GM21825 (cell line): ENCODE results near the gene EFCAB8.

Source experiments
- ATAC-seq: cut with Tn5 transposase; IDR thresholded peaks from one replicate; pipeline ENCODE4 v1.9.1; 2021; ENCODE audit warnings: mild to moderate bottlenecking, moderate library complexity; ENCODE audit not compliant: unreplicated experiment

EFCAB8 gene

DNA sequence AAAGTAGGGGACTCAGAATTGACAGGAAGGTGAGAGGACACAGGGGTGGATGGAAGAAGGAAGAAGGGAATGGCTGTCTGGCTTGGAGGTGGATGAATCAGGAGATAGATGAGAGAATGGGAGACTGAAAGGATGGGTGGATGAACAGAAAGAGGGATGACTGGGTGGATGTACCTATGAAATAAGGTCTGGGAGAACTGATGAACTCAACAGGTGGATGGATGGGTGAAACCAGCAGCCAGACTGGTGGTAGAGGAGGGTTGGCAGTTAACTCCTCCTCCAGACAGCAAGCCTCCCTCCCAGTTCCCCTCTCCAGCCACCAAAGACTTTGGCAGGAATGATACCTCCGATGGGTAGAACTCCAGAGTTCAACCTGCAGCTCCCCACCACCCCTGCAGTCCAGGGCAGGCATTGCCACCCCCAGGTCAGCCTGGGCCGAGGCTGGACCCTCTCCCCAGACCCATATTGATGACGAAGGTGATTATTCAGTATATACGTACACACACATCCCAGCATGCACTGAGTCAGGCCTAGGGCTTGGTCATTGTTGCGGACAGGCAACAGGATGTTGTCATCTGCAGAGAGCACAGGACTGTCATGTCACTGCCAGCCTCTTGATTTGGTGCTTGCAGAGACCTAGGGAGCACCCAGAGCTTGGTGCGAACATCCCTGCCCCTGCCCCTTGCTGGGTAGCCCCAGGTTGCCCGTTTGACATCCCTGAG, 143.5 kb downstream of the EFCAB8 start:
- no peak for ATAC-seq

DNA sequence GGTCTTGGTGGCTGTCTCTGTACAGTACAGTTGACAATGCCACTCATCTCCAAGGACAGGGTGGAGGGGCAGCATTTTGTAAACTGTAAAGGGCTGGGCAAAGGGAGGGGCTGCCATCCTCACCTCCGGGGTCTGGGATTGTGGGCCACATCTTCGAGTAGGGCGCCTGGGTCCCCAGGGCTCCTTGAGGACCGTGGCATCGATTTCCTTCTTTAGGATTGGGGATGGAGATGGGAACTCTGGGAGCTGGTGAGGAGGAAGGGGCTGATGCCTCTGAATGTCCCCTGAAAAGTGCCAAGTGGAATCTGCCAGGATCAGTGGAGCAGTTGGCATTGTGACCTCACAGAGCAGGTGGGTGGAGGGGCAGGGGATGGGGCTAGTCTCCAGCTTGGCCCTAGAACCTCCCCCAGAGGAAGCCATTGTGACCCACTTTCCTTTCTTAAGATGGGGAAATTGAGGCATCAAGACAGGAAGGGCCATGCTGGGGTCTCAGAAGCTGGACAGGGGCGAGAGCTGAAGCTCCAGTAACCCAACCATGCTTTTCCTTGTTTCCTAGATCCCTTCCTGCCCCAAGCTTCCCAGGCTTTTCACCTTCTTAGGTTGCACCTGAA, 145.5 kb downstream of the EFCAB8 start, which contains the start of gene SUN5:
Gene SUN5, minus strand, starts transcription at position 293 of the 611 bp plus-strand sequence. Its CDS starts 93 bp downstream, at position 200.
- no peak for ATAC-seq

DNA sequence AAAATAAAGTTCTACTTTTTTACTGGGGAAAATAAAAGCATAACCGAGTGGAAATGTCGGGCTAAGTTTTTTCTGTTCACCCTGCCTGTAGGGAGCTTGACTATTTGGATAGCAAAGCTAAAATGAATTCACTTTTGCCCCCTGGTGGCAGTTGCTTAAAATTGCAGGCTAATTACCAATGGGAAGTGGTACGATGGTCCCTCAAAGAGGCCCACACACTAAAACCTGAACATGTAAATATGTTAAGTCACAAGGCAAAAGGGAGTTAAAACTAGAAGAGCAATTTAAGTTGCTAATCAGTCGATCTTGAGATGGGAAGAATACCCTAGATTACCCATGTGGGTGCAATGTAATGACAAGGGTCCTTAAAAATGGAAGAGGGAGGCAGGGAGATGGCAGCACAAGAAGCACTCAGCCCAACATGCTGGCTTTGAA, 146.4 kb downstream of the EFCAB8 start:
- no peak for ATAC-seq

DNA sequence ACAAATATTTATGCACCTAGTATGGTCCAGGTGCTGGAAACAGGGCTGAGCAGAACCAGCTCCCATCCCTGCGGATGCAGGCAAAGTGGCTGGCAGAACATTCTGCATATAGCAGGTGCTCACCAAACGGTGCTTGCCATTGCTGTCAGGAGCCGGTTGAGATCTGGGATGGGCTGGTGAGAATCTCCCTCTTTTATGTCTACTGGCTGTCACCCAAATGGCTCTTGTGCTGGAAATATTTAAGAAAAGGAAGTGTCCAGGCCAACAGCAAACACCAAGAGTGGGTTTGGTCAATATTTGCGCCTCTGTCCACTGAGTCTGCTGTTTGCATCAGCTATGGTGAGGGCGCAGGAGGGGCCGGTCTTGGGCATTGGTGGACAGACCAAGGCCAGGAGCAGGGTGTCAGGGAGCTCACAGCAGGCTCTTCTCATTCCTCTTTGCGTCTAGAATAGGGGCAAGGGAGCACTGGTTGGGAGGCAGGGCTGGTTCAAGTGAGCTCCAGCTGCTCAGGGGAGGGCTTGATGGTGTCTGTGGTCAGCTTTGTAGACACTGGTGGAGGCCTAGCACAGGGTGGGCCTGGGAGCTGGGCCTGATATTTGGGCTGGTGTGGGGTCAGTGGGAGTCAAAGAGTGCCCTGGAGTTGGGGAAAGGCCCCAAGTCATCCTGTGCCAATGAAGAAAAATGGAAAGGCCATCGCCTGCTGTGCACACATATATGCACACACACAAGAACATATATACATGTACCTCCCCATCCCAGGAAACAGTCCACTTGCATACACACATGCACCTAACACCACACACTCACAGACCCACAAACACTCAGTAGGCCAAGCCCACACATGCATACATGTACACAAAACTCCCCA, 147.4 kb downstream of the EFCAB8 start:
- no peak for ATAC-seq

DNA sequence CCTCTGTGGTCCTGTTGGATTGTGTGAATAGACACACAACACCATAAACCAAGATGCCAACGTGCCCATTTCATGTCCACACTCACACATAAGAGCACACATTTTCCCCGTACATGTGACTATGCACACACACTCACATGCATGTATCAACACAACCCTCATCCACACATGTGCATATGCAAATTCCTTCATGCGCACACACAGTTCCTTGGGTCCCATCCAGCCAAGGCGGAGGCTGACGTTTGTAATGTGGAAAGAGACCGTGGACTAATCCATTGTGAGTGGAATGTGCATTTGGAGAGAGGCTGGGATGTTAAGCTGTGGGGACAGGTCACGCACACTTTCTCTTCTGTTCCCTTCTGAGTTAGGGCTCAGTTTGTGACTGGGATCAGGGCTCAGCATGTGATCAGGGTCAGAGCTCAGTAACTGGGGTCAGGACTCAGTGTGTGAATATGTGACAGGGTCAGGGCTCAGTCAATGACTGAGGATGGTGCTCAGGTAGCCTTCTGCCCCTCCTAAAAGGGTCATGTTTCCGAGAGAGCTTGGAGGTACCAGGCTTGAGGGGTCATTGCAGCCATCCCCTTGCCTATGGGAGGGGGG, 148.2 kb downstream of the EFCAB8 start:
- no peak for ATAC-seq

DNA sequence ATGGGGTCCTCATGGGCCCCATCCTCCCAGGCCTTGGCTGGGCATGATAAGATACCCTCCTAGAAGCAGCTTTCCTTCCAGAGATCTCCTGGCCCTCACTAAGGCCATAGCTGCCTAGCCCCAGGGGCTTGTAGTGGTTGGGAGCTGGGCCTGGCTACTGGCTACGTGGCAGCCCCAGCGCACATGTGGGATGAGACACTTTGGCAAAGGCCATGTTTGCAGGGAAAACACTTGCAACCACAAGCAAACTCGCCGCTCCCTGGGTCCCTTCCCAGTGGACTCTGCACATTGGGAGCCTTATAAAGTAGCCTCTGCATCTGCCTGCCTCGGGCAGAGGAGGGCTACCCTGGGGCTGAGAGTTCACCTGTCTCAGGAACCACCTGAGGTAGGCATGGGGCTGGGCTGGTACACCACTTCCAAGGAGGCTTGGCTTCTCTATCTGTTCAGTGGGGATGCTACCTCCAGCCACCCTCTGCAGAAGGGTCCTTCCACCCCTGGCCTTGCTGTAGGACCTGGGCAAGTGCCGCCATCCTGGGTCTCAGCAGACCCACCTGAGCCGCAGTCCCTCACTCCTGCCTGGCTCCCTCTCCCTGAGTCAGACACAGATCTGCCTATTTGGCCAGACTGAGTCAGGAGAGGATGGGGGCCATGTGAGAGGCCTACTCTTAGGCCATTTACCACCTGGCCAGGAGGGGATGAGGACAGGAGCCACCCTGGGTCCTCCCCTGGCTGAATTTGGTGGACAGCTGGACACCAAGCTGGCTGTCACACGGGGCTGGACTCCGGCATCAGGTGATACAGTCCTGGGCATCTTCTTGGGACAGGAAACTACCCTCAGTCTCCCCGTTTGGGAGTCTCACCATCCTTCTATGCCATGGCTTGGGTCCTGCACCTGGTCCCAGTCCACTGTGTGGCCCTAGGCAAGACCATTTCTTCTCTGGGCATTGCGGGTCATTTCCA, 148.9 kb downstream of the EFCAB8 start, which contains the start of gene BPIFB2:
Gene BPIFB2, plus strand, starts transcription at position 329 of the 960 bp plus-strand sequence. CDS start 871 bp downstream, outside the sequence.
- no peak for ATAC-seq

DNA sequence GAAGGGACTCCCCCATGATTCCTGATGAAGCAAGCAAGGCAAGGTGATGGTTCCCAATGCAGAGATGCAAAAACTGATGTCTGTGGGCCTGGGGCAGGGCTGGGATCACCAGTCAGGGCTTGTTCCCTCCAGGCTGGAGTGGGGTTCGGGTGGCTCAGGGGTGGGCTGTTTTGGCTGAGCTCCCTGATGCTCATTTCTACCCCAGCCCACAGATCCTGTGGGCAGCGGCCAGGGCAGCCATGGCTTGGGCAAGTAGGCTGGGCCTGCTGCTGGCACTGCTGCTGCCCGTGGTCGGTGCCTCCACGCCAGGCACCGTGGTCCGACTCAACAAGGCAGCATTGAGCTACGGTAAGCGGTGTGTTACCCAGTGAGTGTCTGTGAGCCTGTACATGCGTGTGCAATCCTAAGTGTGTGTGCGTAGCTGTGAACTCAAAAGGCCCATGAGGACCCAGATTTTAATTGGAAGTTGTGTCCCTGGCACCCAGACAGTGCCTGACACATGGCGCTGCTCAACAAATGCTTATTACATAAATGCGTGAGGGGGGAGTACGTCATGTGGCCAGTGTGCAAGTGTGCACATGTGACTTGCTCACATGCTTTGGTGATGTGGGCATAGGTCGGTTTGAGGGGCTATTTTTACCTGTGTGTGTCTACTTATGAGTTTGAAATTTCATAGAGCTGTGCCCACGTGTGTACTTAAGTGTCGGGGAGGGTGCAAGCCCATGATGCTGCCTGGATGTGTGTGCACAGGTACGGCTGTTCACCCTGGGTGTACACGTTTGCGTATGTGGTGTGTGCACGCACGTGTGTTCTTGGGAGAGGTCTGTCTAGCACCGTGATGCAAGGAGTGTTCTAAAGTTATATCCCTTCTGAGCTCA, 149.9 kb downstream of the EFCAB8 start:
- ATAC-seq, result no peak

DNA sequence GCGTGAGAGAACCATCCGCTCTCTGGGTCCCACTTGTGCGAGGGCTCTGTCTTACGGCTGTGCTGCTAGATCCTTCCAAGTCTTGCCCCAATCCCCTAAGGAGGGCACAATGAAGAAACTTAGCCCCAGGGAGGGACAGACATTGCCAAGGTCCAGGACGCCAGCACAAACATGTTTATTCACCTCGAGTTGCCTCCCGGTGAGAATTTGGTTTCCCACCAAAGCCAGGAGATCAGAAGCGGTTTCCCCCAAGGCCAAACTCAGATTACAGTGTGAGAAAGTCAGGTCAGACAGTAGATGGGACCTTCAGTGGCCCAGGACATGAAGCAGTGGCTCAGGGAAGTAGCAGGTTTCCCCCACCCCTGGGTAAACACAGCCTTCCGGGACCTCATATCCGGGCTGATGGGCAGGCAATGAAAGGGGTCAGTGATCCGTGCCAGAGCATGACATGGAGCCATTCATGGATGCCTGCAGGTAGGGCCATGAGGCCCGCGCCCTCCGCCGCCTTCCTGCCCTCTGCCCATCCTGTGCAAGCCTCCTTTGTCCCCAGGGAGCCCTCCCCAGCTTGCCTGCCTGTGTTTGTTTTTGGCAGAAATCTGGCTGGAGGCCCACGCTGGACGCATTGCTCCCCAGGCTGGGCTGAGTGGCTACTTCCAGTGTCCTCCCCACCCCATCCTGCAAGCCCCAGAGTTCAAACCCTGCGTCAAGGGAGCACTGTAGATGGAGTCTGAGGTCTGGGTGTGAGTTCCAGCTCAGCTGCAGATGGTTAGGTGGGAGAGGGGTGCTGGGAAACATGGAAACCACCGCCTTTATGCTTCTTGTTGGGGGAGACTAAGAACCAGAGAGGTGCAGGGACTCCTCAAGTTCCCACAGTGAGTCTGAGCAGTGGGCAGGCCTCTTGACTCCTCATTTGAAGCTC, 150.8 kb downstream of the EFCAB8 start:
- no peak for ATAC-seq

DNA sequence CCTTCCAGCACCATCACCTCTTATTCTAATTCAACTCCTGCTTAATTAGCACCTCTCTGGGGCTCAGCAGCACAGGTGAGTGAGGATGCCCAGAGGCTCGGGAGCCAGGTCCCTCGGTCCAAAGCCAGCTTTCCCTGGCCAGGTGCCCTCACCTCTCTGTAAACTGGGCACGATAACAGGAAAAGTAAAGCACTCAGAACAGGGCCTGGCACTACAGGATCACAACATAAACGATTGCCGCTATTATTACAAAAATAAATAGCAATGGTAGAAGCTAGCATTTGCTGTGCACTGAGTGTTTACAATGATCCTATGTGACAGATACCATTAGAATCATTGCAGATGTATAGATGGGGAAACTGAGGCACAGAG, 151.4 kb downstream of the EFCAB8 start:
- ATAC-seq, result no peak

DNA sequence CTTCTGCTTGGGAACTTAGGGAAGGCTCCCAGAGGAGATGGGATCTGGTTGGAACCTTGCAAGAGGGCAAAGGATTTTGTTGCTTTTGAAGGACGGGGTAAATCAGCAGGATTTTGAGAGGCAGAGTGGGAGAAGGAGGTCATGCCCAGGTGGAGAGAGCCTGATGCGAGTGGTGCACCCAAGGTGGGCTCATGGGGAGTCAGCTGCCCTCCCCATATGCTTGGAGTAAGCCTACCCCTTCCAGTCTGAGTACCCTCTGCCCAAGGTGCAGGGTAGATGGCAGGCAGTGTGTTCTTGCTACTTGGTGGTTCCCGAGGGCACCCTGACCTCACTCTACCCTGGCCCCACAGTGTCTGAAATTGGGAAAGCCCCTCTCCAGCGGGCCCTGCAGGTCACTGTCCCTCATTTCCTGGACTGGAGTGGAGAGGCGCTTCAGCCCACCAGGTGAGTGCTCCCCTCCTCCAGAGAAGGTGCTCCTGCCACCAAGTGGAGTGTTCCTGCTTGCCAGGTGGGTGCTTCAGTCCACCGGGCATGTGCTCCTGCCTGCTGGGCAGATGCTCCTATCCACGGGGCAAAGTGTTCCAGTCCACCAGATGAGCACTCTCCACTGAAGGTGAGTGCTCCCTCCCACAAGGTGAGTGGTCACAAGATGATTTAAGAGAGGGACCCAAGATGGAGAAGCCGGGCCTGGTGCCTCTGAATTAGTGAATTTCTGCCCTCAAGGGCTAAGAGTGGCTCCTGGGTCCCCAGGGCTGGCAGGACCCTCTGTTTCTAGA, 152.1 kb downstream of the EFCAB8 start:
- ATAC-seq, result no peak
